ENCODE data around the gene FCER2.
A peak's percentile ranks its signal among the peaks of the same experiment; 100 is the strongest.
"Not testable (repeated sequence)": the region's sequence is repeated elsewhere in the genome, so short reads cannot be mapped to it uniquely, and the experiment has no call there.

Gene FCER2

GRCh38 chr19:7701654-7702457 is at the start of gene FCER2:
FCER2 (minus strand) TSS chr19:7702131; CDS start chr19:7699760, 2,371 bp downstream.
- Histone ChIP-seq H3K27me3 (ENCODE audit: control insufficient read depth in 5 of 5, insufficient read depth in 4 of 5, low read length in 5 of 5) (peaks cover 14 to 31% (median 23%) of the 10 kb centered on the region in 5 donors), H3K4me3 (ENCODE audit: low read depth in 1 of 5, low read length in 5 of 5) (no peak within 1 kb of the TSS), H3K36me3 (ENCODE audit: control insufficient read depth in 5 of 5, insufficient read depth in 5 of 5, low read length in 5 of 5) (no peaks in the 10 kb centered on the region), H3K4me1 (ENCODE audit: control insufficient read depth in 5 of 5, insufficient read depth in 5 of 5, low read length in 5 of 5) (peaks cover 0 to 30% (median 4%) of the 10 kb centered on the region in 5 donors), H3K27ac (ENCODE audit: low read depth, low read length) (no peak within 1 kb of the TSS), H3K9me3 (ENCODE audit: control insufficient read depth in 5 of 5, low read length in 5 of 5) (no peaks in the 10 kb centered on the region), H3K9ac (ENCODE audit: low read length in 5 of 5) (no peak within 1 kb of the TSS)

DNA sequence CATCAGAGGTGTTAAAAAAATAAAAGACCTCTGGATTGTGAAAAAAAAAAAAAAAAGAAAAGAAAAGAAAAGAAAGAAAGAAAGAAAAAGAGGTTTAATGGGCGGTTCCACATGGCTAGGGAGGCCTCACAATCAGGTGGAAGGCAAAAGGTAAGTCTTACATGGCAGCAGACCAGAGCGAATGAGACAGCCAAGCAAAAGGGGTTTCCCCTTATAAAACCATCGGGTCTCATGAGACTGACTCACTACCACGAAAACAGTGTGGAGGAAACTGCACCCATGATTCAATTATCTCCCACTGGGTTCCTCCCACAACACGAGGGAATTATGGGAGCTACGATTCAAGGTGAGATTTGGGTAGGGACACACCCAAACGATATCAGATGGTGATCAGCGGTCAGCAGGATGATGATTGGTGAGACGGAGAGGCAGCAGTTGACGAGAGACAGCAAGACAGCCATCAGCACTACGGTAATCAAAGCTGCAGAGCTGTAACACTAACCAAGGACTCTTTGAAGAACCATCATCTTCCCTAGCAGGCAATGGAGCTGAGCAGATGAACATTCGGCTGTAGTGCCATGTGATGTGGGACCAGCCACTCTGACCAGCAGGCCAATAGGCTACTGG is 49.3 kb upstream of the FCER2 start:
- Histone ChIP-seq H3K27ac (ENCODE audit: low read depth, low read length) (no peak overlapping the region), H3K27me3 (ENCODE audit: control insufficient read depth in 5 of 5, insufficient read depth in 4 of 5, low read length in 5 of 5) (peaks cover 0 to 12% (median 4%) of the 10 kb centered on the region in 5 donors), H3K4me1 (ENCODE audit: control insufficient read depth in 5 of 5, insufficient read depth in 5 of 5, low read length in 5 of 5) (peaks cover 0 to 1% (median 0%) of the 10 kb centered on the region in 5 donors), H3K4me3 (ENCODE audit: low read depth in 1 of 5, low read length in 5 of 5) (no peak overlapping the region), H3K9ac (ENCODE audit: low read length in 5 of 5) (no peak overlapping the region), H3K9me3 (ENCODE audit: control insufficient read depth in 5 of 5, low read length in 5 of 5) (peaks cover 3 to 10% (median 4%) of the 10 kb centered on the region in 5 donors), H3K36me3 (ENCODE audit: control insufficient read depth in 5 of 5, insufficient read depth in 5 of 5, low read length in 5 of 5) (no peaks in the 10 kb centered on the region)

- H3K4me3 ChIP-seq (ENCODE audit: low read depth in 1 of 5, low read length in 5 of 5), result no peak overlapping the region
- H3K27me3 ChIP-seq (ENCODE audit: control insufficient read depth in 5 of 5, insufficient read depth in 4 of 5, low read length in 5 of 5), result peaks cover 0 to 15% (median 4%) of the 10 kb centered on the region in 5 donors
- H3K9me3 ChIP-seq (ENCODE audit: control insufficient read depth in 5 of 5, low read length in 5 of 5), result peaks cover 0 to 4% (median 0%) of the 10 kb centered on the region in 5 donors
- no peaks in the 10 kb centered on the region for H3K36me3 ChIP-seq (ENCODE audit: control insufficient read depth in 5 of 5, insufficient read depth in 5 of 5, low read length in 5 of 5)
- H3K27ac ChIP-seq (ENCODE audit: low read depth, low read length), result no peak overlapping the region
- peaks cover 0 to 3% (median 0%) of the 10 kb centered on the region in 5 donors for H3K4me1 ChIP-seq (ENCODE audit: control insufficient read depth in 5 of 5, insufficient read depth in 5 of 5, low read length in 5 of 5)
- H3K9ac ChIP-seq (ENCODE audit: low read length in 5 of 5), result no peak overlapping the region
Observed at GRCh38 chr19:7748756-7749155, 46.8 kb upstream of the FCER2 start.

DNA sequence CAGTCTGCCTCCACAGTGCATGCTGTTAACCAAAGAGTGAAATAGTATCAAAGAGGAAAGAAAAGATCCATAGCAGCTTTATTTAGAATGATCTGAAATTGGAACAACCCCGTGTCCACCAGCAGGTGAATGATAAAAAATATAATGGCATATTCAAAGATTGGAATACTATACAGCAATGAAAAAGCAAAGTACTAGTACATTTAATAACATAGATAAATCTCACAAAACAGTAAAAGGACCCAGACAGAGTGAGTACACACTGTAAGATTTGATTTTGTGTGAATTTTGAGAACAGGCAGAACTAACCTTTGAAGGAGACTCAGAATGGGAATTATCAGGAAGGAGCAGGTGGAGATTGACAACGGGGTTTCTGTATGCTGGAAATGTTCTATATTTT is 46.2 kb upstream of the FCER2 start:
- H3K27ac ChIP-seq (ENCODE audit: low read depth, low read length), result no peak overlapping the region

DNA sequence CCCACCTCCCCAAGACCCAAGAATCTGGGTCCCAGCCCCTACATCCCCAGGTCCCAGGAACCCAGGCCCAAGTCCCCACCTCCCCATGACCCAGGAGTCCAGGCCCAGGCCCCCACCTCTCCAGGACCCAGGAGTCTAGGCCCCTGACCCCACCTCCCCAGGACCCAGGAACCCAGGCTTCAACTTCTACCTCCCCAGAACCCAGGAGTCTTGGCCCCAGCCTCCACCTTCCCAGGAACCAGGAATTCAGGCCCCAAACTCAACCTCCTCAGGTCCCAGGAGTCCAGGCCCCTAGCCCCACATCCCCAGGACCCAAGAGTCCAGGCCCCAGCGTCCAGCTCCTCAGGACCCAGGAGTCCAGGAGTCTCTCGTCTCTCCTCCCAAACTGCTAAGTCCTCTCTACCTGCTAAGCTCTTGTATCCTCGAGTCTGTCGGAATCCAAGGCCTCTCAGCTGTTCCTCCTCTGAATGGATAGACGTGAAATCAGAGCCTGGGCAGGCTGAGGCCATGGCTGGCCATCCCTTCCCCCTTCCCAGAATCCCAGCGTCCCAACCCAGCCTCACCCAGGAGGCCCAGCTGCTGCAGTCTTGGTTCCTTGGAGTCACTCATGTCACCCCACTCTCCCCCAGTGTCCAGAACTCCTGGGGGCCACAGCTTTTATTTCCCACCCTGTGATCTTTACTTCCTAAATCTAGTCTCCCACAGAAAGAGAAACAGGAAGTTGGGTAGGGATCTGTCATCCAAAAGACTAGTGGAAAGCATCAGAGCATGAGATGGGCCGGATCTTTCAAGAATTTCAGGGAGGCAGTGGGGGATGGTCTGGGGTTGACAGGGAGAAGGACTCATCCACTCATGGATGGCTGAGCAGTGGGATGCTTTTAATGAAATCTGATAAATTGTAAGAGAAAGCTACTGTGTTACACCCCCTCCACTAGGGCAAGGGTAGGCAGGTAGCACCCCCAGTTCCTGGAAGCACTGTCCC is 45.3 kb upstream of the FCER2 start, which contains the start of gene CD209:
TSS of gene CD209 (minus strand) at position 632 of the 982 bp plus-strand sequence. CDS start at position 609, 23 bp downstream.
- Histone ChIP-seq H3K4me3 (ENCODE audit: low read depth in 1 of 5, low read length in 5 of 5) (peak within 1 kb of the TSS; percentile 16 to 44 (median 34)), H3K36me3 (ENCODE audit: control insufficient read depth in 5 of 5, insufficient read depth in 5 of 5, low read length in 5 of 5) (no peaks in the 10 kb centered on the region), H3K4me1 (ENCODE audit: control insufficient read depth in 5 of 5, insufficient read depth in 5 of 5, low read length in 5 of 5) (peaks cover 0 to 3% (median 0%) of the 10 kb centered on the region in 5 donors), H3K27ac (ENCODE audit: low read depth, low read length) (no peak within 1 kb of the TSS), H3K9ac (ENCODE audit: low read length in 5 of 5) (peak within 1 kb of the TSS in 2 of 5 donors; percentile 46 to 59), H3K27me3 (ENCODE audit: control insufficient read depth in 5 of 5, insufficient read depth in 4 of 5, low read length in 5 of 5) (peaks cover 0 to 15% (median 7%) of the 10 kb centered on the region in 5 donors), H3K9me3 (ENCODE audit: control insufficient read depth in 5 of 5, low read length in 5 of 5) (peaks cover 0 to 4% (median 0%) of the 10 kb centered on the region in 5 donors)

More for the DNA sequence above, 46.2 kb upstream of the FCER2 start:
- H3K4me3 ChIP-seq (ENCODE audit: low read depth in 1 of 5, low read length in 5 of 5), result no peak overlapping the region
- peaks cover 0 to 3% (median 0%) of the 10 kb centered on the region in 5 donors for H3K4me1 ChIP-seq (ENCODE audit: control insufficient read depth in 5 of 5, insufficient read depth in 5 of 5, low read length in 5 of 5)
- peaks cover 0 to 15% (median 6%) of the 10 kb centered on the region in 5 donors for H3K27me3 ChIP-seq (ENCODE audit: control insufficient read depth in 5 of 5, insufficient read depth in 4 of 5, low read length in 5 of 5)
- H3K36me3 ChIP-seq (ENCODE audit: control insufficient read depth in 5 of 5, insufficient read depth in 5 of 5, low read length in 5 of 5), result no peaks in the 10 kb centered on the region
- H3K9me3 ChIP-seq (ENCODE audit: control insufficient read depth in 5 of 5, low read length in 5 of 5), result peaks cover 0 to 4% (median 0%) of the 10 kb centered on the region in 5 donors
- H3K9ac ChIP-seq (ENCODE audit: low read length in 5 of 5), result no peak overlapping the region

- Histone ChIP-seq H3K9ac (ENCODE audit: low read length in 5 of 5) (peak overlapping the region in 1 of 5 donors; percentile 38), H3K27me3 (ENCODE audit: control insufficient read depth in 5 of 5, insufficient read depth in 4 of 5, low read length in 5 of 5) (peaks cover 0 to 15% (median 7%) of the 10 kb centered on the region in 5 donors), H3K4me3 (ENCODE audit: low read depth in 1 of 5, low read length in 5 of 5) (peak overlapping the region in 1 of 5 donors; percentile 36)
- not testable (repeated sequence) for H3K4me1 ChIP-seq (ENCODE audit: control insufficient read depth in 5 of 5, insufficient read depth in 5 of 5, low read length in 5 of 5); H3K27ac ChIP-seq (ENCODE audit: low read depth, low read length); H3K36me3 ChIP-seq (ENCODE audit: control insufficient read depth in 5 of 5, insufficient read depth in 5 of 5, low read length in 5 of 5); H3K9me3 ChIP-seq (ENCODE audit: control insufficient read depth in 5 of 5, low read length in 5 of 5)
Observed at GRCh38 chr19:7746306-7746705, 44.4 kb upstream of the FCER2 start.

DNA sequence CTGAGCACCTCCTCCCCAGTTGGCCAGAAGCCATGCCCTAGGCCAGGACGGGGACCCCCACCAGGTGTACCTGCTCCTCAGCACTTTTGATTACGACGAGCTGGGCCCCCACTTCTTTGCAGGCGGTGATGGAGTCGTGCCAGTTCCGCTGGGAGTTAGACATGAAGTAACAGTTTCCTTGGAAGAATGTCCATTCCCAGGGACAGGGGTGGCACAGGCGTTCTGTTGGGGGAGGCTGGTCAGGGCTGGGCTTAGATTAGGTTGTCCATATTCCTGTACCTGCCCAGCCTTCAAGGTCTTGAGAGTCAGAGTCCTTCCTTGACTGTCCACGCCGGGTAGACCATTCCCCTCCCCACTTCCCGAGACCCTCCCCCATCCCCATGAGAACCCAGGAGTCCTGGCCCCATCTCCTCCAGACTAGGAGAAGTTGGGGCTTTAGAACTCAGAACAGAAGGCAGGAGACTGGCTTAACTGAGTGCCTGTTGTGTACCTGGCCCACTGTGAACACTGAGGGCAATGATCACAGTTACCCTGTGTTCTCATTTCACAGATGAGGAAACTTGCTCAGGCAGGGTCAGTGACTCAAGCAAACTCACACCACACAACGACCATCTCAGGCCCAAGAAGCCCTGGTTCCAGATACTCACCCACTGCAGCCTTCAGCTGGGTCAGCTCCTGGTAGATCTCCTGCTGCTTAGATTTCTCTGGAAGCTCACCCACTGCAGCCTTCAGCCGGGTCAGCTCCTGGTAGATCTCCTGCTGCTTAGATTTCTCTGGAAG is 43.1 kb upstream of the FCER2 start:
- no peaks in the 10 kb centered on the region for H3K36me3 ChIP-seq (ENCODE audit: control insufficient read depth in 5 of 5, insufficient read depth in 5 of 5, low read length in 5 of 5)
- H3K4me1 ChIP-seq (ENCODE audit: control insufficient read depth in 5 of 5, insufficient read depth in 5 of 5, low read length in 5 of 5), result peaks cover 0 to 3% (median 0%) of the 10 kb centered on the region in 5 donors
- peaks cover 0 to 4% (median 0%) of the 10 kb centered on the region in 5 donors for H3K9me3 ChIP-seq (ENCODE audit: control insufficient read depth in 5 of 5, low read length in 5 of 5)
- peaks cover 0 to 13% (median 6%) of the 10 kb centered on the region in 5 donors for H3K27me3 ChIP-seq (ENCODE audit: control insufficient read depth in 5 of 5, insufficient read depth in 4 of 5, low read length in 5 of 5)
- H3K9ac ChIP-seq (ENCODE audit: low read length in 5 of 5), result no peak overlapping the region
- H3K4me3 ChIP-seq (ENCODE audit: low read depth in 1 of 5, low read length in 5 of 5), result peak overlapping the region in 1 of 5 donors; percentile 36
- H3K27ac ChIP-seq (ENCODE audit: low read depth, low read length), result no peak overlapping the region

- Histone ChIP-seq H3K4me1 (ENCODE audit: control insufficient read depth in 5 of 5, insufficient read depth in 5 of 5, low read length in 5 of 5) (peaks cover 0 to 3% (median 0%) of the 10 kb centered on the region in 5 donors), H3K36me3 (ENCODE audit: control insufficient read depth in 5 of 5, insufficient read depth in 5 of 5, low read length in 5 of 5) (no peaks in the 10 kb centered on the region), H3K27ac (ENCODE audit: low read depth, low read length) (no peak overlapping the region), H3K4me3 (ENCODE audit: low read depth in 1 of 5, low read length in 5 of 5) (no peak overlapping the region), H3K9me3 (ENCODE audit: control insufficient read depth in 5 of 5, low read length in 5 of 5) (peaks cover 0 to 4% (median 0%) of the 10 kb centered on the region in 5 donors), H3K27me3 (ENCODE audit: control insufficient read depth in 5 of 5, insufficient read depth in 4 of 5, low read length in 5 of 5) (peaks cover 0 to 13% (median 5%) of the 10 kb centered on the region in 5 donors), H3K9ac (ENCODE audit: low read length in 5 of 5) (no peak overlapping the region)
Observed at GRCh38 chr19:7744199-7744786, 42.4 kb upstream of the FCER2 start.
